CD4-positive, alpha-beta T cell treated with Interleukin-15 for 1 hour (primary cell): ENCODE results near the gene GPD2.
A peak's percentile ranks its signal among the peaks of the same experiment; 100 is the strongest.

ENCODE experiments used
- DNase-seq: peaks from one replicate; pipeline ENCODE4 v3.0.0-alpha.2; 2020

The GPD2 gene

GRCh38 chr2:156436497-156437085 lies 412 bp downstream of the GPD2 start:
- DNase-seq: no peak

DNA sequence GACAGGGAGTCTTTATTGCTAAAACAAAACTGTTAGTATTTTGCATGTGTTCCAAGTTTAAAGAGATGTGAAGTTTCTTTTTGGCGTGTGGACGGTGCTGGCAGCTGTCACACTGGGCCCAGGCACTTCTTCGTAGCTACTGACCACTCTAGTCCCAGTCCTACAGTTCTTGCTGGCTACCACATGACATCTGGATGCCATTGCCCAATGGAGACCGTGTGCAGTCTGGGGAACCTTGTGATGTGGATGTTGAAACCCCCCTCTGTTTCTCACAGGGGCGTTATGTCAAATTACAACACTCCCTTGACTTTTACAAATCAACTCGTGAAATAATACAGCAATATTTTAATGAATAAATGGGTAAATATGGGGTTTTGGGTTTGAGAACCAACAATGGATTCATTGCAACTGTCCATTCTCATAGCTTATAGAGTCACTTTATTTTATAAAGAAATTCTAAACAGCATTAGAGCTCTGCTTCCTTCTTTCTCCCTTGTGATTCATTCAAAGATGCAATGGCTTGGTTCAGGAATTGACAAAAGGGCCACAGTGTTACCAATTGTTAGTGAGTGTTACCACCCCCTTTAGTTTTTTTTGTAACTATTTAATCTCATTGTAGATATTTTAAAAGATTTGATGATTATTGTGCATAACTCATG lies 1.2 kb downstream of the GPD2 start:
- DNase-seq: peak; percentile 41

- DNase-seq: no peak
Observed at GRCh38 chr2:156437931-156438410, 1.8 kb downstream of the GPD2 start.

DNA sequence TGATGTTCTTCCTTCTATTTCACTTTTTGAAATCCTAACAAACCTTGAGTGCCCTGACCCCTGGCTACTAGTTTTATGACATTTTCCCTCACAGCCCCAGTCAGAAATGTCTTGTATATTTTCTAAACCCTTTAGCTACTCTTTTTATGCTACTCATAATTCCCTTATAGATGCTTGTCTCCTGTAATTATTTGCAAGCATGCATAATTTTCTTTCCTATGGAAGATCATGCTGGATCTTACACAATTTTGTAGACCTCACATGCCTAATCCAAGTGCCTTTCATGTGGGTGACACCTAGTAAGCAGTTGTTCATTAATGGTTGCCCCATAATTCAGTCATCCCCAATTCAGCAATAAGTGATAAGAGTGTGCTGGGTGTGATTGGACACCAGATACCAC lies 6.9 kb downstream of the GPD2 start:
- DNase-seq: no peak

DNA sequence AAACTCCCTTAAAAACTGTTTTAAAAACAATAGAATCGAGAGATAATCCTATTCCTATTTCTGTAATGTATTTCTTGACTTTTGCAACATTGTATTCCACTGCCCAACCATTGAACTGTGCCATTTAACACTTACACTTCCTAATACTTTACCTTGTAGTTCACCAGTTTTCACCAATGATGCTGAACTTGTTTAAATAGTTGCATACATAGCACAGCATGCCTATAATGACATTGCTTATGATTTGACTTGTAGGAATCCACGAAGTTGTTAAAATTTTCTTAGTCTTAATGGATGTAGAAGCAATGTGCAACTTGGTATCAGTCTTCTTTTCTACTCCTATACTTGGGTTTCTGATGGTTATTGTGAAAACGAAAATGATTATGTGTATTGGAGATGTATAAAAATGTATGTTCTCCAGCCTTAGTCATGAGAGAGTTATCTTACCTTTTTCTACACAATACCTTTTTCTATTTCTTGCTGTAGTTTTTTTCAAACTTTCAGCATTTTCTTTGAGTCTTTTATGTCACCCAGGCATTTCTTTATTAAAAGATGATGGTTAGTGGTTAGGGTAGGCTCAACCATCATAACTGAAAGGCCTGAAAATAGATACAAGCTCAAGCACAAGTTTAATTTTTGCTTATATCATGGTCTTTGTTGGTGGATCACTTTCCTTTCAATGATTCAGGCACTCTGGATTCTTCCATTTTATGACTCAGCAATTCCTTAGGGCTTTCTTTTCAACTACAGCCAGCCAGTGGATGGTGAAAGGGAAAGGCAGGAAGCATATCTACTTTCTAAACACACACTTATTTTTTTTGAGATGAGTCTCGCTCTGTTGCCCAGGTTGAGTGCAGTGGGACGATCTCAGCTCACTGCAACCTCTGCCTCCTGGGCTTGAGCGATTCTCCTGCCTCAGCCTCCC lies 9.4 kb downstream of the GPD2 start:
- no peak for DNase-seq

- DNase-seq: no peak
Observed at GRCh38 chr2:156447761-156448160, 11.6 kb downstream of the GPD2 start.

DNA sequence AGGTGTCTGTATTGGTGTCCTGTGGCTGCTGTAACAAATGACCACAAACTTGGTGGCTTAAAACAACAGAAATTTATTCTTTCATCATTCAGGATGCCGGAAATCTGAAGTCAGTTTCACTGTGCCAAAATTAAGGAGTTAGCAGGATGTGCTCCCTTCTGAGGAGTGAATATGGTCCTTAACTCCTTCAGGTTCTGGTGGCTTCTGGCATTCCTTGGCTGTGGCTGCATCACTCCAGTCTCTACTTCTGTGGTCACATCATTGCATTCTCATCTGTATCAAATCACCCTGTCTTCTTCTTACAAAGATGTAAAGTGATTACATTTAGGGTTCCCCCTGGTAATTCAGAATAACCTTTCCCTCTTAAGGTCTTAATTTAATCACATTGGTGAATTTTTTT lies 12.6 kb downstream of the GPD2 start:
- no peak for DNase-seq

DNA sequence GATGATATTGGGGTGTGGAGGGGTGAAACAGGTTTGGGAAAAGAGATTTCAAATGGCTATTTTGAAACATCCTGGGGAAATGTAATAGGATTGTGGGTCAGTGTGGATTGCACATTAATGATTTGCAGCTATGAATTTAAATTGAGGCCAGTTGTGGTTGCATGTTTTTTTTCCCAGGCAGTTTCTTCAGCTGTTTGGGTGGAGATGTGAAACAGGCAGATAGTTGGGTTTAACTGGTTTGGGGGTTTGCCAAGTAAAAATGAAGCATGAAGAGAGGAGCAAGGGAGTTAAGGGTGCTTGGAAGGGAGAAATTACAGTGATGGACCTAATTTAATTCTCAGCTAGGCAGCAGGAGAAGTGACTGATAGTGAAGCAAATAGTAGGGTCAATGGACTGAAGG lies 16.8 kb downstream of the GPD2 start:
- no peak for DNase-seq

DNA sequence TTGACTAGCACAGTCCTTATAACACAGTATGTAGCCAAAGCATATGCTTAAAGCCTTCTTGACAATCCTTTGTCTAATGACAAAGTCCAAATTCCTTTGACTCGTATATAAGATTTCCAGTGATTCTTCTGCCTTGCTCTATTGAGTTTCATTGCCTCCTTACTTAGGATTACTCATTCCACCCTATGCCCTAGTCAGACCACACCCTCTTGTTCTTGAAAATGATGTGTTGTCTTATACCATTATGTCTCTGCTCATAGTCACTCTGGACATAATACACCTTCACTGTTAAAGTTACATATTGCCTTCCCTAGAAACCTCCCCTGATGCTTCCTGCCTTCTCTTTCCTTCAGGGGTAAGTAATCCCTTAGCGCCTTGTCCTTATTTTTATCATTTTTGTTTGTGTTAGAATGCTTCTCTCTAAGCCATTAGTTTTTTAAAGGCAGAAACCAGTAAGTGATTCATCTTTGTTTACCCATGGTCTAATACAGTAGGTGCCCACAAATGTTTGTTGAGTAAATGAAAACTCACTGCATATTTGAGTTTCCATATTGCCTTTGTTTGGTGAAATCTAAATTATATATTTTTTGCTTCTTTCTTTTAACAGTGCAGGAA lies 19.3 kb downstream of the GPD2 start:
- no peak for DNase-seq

- no peak for DNase-seq
Observed at GRCh38 chr2:156456616-156457015, 20.4 kb downstream of the GPD2 start.

GRCh38 chr2:156457523-156458517 lies 21.6 kb downstream of the GPD2 start:
- DNase-seq: no peak

DNA sequence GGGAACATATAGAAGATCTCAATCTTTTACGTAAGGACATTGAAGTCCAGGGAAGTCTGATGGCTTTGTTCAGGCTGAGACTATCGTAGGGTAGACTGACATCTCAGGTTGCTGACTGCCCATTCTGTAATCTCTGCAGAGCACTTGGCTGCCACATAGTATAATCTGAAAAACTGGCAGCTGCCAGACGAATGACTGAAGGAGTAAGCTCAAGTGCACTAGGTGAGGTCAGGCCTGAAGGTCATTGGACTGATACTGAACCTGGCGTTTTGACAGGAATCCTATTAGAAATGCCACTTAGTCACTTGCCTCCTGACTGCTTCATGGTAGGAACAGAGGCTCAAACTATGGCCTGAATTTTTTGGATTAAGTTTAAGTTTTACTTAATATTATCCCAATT lies 23.5 kb downstream of the GPD2 start:
- no peak for DNase-seq

DNA sequence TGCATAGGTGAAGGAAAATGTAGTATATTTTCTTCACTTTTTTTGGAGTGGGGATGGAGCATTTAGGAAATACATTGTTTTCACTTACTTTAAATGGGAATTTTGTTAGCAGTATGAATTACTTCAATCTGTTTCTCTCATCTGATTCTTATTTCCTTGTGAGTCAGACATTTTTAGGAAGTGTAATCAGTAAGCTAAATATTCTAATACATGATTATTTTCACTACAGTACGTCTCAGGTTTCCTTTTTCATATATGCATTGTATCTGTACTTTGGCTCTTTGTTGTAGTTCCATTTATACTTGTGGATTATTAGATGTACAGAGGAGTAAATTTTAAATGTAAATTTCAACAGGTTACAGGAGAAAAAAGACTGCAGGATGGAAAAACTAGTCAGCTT lies 27.9 kb downstream of the GPD2 start:
- DNase-seq: no peak

DNA sequence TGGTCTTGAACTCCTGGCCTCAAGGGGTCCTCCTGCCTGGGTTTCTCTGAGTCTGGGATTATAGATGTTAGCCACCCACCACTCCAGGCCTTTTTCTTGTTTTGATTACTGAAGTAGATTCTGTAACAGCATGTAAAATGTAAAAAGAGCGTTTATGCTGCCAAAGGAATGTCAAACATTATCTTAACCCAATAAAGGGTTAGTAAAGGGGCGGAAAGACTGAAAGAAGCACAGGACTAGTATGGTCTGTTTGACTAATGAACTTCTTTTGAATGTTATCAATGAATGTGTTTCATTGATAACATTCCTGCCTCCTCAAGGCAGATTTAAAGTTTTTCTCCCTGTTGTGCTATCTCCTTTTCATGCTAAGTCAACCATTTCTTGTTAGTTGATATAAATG lies 29.4 kb downstream of the GPD2 start:
- DNase-seq: no peak

GRCh38 chr2:156466739-156467405 lies 30.7 kb downstream of the GPD2 start:
- no peak for DNase-seq

DNA sequence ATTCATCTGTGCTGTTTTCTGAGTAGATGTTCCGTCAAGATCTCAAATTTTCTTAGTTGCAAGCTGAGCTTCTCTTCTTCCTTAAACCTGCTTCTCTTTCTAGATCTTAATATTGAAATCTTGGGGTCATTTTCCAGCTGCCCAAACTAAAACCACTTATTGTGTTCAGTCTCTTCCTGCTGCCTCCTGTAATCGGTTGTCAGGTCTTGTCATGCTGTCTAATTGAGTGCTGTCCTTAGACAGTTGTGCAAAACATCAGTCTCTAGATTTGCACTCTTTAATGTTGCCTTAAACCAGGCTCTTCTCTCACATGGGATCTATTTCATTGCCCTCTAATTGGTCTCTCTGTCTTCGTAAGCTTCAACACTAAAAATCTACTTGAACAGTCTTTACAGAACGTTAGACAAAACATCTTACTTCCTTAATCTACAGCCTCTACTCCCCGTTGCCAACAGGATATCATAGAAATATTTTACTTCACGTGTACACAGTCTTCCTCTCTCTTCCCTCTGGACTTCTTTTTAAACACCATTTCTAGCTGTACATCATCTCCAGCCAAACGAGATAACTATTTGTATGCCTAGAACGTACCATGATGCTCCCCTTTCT lies 34.9 kb downstream of the GPD2 start:
- no peak for DNase-seq

- DNase-seq: no peak
Observed at GRCh38 chr2:156471762-156472161, 35.6 kb downstream of the GPD2 start.

- DNase-seq: no peak
Observed at GRCh38 chr2:156472686-156473085, 36.5 kb downstream of the GPD2 start.

- DNase-seq: no peak
Observed at GRCh38 chr2:156473445-156473844, 37.3 kb downstream of the GPD2 start.

DNA sequence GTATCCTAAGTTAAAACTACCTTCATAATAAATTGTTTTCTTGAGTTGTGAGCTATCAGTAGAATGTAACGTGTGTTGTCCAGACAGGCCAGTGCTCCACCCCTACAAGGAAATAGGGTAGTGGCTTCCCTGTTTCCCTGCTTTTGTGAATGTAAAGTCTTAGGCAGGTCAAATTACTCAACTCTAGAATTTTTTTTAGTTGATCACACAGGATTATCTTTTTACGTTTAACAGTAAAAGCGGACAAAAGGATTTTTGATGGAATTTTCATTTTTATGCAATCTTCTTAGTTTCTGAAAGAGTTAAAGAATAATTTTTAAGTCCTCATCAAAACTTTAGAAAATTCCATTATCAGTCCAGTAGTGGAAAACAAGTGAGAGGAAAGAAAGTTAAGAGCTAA lies 38.2 kb downstream of the GPD2 start:
- no peak for DNase-seq
